Naive B cell (primary cell): ENCODE measurements around the gene OR10A6. TPM values are rescaled to one million over a fixed set of nuclear protein-coding genes. Genes with fewer than 3 reads are reported as not detected.

Experiments
- ATAC-seq, 2 donors: fragments of 150-1000 bp; cut with Tn5 transposase; 2 replicates each; pipeline ENCODE4 v1.10.0; 2021; ENCODE audit warnings: low read depth in 2 of 2, mild to moderate bottlenecking in 2 of 2, moderate library complexity in 2 of 2
- DNase-seq: peaks from one replicate; pipeline ENCODE4 v3.0.0; 2022
- H3K27ac Mint-ChIP-seq, 6 donors: one replicate each; pipeline ENCODE4 v1.8.0; 2020 to 2022; ENCODE audit warnings: mild to moderate bottlenecking in 6 of 6, mixed read lengths in 6 of 6, moderate library complexity in 5 of 6, inconsistent platforms in 2 of 6
- H3K27me3 Mint-ChIP-seq, 3 donors: one replicate each; pipeline ENCODE4 v1.8.0; 2021 to 2022; ENCODE audit warnings: mixed read lengths in 3 of 3, mild to moderate bottlenecking in 1 of 3
- H3K36me3 Mint-ChIP-seq, 2 donors: one replicate each; pipeline ENCODE4 v1.8.0; 2020 to 2022; ENCODE audit warnings: mixed read lengths in 2 of 2, inconsistent platforms in 1 of 2, mild to moderate bottlenecking in 1 of 2
- H3K4me1 Mint-ChIP-seq, 3 donors: one replicate each; pipeline ENCODE4 v1.8.0; 2020 to 2022; ENCODE audit warnings: mixed read lengths in 3 of 3, inconsistent platforms in 1 of 3, mild to moderate bottlenecking in 1 of 3, moderate library complexity in 1 of 3
- H3K4me3 Mint-ChIP-seq, 8 donors: one replicate each; pipeline ENCODE4 v1.8.0; 2020 to 2022; ENCODE audit warnings: mild to moderate bottlenecking in 8 of 8, mixed read lengths in 8 of 8, moderate library complexity in 8 of 8, inconsistent platforms in 2 of 8
- H3K9me3 Mint-ChIP-seq, 7 donors: one replicate each; pipeline ENCODE4 v1.8.0; 2020 to 2022; ENCODE audit warnings: mixed read lengths in 7 of 7, mild to moderate bottlenecking in 5 of 7, inconsistent platforms in 2 of 7, moderate library complexity in 1 of 7
- polyA plus RNA-seq, 6 donors: library from polyadenylated mRNA; unstranded; fragments of 300-500 nt; fragmentation: Illumina TruSeq; gene quantifications; one replicate each; pipeline ENCODE4 v1.2.3, GENCODE V29; 2021; ENCODE audit warnings: low read depth in 6 of 6

The OR10A6 gene
- polyA plus RNA-seq, 6 donors from 2014 or later, result not detected

DNA sequence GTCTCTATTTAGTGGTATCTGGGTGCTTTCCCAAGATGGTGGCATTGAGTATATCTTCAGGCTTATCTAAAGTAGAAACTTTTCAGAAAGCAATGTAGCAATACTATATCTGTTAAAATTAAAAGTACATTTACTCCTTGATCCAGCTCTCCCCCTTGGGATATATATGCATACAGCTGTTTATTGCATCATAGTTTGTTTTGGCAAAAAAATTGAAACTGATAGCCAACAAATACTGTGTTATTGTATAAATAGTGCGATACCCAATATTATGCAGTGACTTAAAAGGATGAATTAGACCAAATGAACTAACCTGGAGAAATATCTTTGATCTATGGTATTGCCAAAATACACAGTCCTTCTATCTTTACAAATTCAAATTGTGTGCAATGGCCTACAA lies 18.9 kb upstream of the OR10A6 start:
- Mint-ChIP-seq H3K9me3 (peaks cover 0 to 5% (median under 1%) of the 10 kb centered on the region in 7 donors), H3K4me3 (no peak overlapping the region)
- ATAC-seq, result no peak

DNA sequence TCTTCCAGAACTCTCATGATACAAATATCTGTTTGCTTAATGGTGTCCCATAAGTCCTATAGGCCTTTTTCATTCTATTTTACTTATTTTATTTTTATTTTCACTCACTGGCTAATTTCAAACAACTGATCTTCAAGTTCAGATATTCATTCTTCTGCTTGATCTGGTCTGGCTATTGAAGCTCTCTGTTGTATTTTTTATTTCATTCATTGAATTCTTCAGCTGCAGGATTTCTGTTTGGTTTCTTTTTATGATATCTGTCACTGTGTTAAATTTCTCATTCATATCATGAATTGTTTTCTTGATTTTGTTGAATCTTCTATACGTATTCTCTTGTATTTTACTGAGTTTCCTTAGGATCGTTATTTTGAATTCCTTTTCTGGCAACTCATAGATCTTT lies 13.1 kb upstream of the OR10A6 start:
- H3K27ac Mint-ChIP-seq, result no peak overlapping the region
- ATAC-seq (no peak), DNase-seq (no peak)
- peaks cover 17 to 50% (median 49%) of the 10 kb centered on the region in 3 donors for H3K27me3 Mint-ChIP-seq
- peaks cover 9 to 39% (median 27%) of the 10 kb centered on the region in 7 donors for H3K9me3 Mint-ChIP-seq
- H3K4me3 Mint-ChIP-seq, result no peak overlapping the region
- peaks cover 0 to 7% of the 10 kb centered on the region in 2 donors for H3K36me3 Mint-ChIP-seq
- no peaks in the 10 kb centered on the region for H3K4me1 Mint-ChIP-seq

More for the DNA sequence above, 18.9 kb upstream of the OR10A6 start:
- no peak overlapping the region for H3K27ac Mint-ChIP-seq
- no peaks in the 10 kb centered on the region for H3K4me1 Mint-ChIP-seq
- peaks cover 34 to 47% (median 38%) of the 10 kb centered on the region in 3 donors for H3K27me3 Mint-ChIP-seq
- DNase-seq, result no peak
- no peaks in the 10 kb centered on the region for H3K36me3 Mint-ChIP-seq

DNA sequence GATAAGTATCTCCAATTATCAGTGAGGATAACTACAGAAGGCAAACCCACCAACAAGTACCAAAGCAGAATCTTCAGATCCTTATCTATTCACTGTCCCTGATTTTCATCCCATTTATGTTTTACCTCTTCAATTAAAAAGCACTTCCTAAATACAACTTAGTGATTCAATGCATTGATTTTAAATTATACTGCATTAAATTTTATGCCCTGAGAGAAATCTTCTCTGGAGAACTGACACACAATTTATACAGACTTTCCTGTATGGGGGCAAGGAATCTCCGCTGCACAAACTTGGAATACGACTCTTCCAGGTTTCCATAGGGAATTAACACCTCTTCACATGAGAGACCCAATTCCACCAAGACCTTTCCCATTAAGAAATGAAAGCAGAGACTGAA lies 10.5 kb upstream of the OR10A6 start, which contains the start of gene OR10A3:
Gene OR10A3, minus strand, starts transcription at position 101 of the 400 bp plus-strand sequence. CDS start 2,188 bp downstream, outside the sequence.
- Mint-ChIP-seq H3K27ac (no peak within 1 kb of the TSS), H3K9me3 (peaks cover 4 to 39% (median 27%) of the 10 kb centered on the region in 7 donors), H3K4me1 (no peaks in the 10 kb centered on the region), H3K27me3 (peaks cover 9 to 36% (median 30%) of the 10 kb centered on the region in 3 donors), H3K36me3 (peaks cover 0 to 7% of the 10 kb centered on the region in 2 donors), H3K4me3 (no peak within 1 kb of the TSS)
- no peak for ATAC-seq
- no peak for DNase-seq

DNA sequence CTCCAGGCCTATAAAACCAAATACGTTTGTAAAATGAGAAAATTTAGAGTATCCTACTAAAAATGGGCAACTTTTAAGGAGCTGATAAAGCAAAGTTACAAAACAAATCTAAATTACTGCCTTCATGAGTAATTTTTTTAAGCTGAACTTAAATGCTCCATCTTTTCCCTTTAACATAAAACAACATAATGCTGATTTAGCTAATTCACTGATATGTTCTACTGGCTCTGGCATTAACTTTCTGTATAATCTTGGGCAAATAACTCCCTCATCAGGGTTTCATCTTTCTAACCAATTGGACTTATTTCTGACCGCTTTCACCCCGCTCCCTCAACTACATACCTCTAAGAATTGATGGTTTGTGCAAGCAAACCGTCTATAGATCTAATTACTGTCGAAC lies 10.1 kb upstream of the OR10A6 start:
- peaks cover 0 to 7% of the 10 kb centered on the region in 2 donors for H3K36me3 Mint-ChIP-seq
- H3K4me1 Mint-ChIP-seq, result no peaks in the 10 kb centered on the region
- H3K9me3 Mint-ChIP-seq, result peaks cover 4 to 39% (median 29%) of the 10 kb centered on the region in 7 donors
- no peak overlapping the region for H3K27ac Mint-ChIP-seq
- peaks cover 9 to 36% (median 25%) of the 10 kb centered on the region in 3 donors for H3K27me3 Mint-ChIP-seq
- no peak overlapping the region for H3K4me3 Mint-ChIP-seq
- DNase-seq (no peak), ATAC-seq (no peak)

DNA sequence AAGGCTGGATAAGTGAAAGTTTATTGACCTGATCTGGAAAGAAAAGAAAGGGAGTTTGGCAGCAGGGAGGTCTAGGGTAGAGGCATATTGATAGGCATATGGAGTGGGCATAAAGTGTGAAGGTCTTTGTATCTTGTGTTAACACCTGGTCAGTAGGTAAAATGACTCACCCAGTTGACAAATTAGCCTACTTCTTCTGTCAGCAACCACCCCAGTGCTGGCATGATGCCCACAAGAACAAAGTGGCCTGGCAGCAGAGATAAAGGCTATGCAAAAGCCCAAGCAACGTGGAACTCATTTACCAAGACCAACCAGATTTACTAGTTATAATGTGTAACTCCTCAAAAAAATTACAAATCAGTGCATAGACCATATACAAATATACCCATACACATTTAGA lies 5.5 kb upstream of the OR10A6 start:
- no peak for ATAC-seq
- H3K27me3 Mint-ChIP-seq, result peaks cover 15 to 52% (median 43%) of the 10 kb centered on the region in 3 donors
- peaks cover under 1 to 13% (median 6%) of the 10 kb centered on the region in 7 donors for H3K9me3 Mint-ChIP-seq

DNA sequence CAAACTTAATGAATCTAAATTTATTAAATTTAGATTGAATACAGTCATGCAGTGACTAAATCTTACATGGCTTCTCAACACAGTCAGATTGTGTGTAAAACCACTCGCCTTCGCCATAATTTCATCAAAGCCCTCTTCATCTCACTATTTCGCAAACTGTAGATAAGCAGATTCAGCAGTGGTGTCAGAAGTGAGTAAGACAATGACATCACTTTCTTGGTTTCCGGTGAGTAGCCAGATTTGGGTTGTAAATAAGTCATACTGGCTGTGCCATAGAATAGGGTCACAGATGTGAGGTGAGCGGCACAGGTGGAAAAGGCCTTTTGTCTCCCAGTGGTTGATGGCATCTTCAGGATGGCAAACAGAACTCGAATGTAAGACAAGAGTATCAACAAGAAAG lies 3.4 kb downstream of the OR10A6 start:
- Mint-ChIP-seq H3K9me3 (peaks cover 0 to 21% (median 6%) of the 10 kb centered on the region in 7 donors), H3K36me3 (peaks cover 0 to 7% of the 10 kb centered on the region in 2 donors), H3K27me3 (peaks cover 31 to 52% (median 42%) of the 10 kb centered on the region in 3 donors), H3K27ac (no peak overlapping the region), H3K4me3 (no peak overlapping the region), H3K4me1 (no peaks in the 10 kb centered on the region)
- ATAC-seq (no peak), DNase-seq (no peak)

More for the DNA sequence above, 5.5 kb upstream of the OR10A6 start:
- no peak overlapping the region for H3K4me3 Mint-ChIP-seq
- no peaks in the 10 kb centered on the region for H3K36me3 Mint-ChIP-seq
- peaks cover 0 to 5% (median 0%) of the 10 kb centered on the region in 3 donors for H3K4me1 Mint-ChIP-seq
- DNase-seq, result no peak
- H3K27ac Mint-ChIP-seq, result no peak overlapping the region

DNA sequence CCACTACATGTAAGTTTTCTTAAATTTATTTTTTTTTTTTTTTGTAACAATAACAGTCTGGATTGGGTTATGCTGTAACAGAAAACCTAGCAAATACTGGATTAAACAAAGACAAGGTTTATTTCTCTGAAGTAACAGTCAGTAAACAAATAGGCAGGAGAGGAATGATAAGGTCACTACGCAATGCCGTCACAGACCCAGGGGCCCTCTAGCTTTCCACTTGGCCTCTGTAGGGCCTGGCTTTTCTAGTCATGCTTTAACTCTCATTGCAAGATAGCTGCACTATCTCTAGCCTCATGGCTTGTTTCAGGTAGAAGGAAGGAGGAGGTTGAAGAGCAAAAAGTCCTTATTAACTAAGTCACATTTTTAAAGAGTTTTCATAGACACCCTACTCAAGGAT lies 6.5 kb downstream of the OR10A6 start:
- H3K4me1 Mint-ChIP-seq, result no peaks in the 10 kb centered on the region
- no peak overlapping the region for H3K4me3 Mint-ChIP-seq
- no peak overlapping the region for H3K27ac Mint-ChIP-seq
- no peak for DNase-seq
- H3K36me3 Mint-ChIP-seq, result peaks cover 0 to 7% of the 10 kb centered on the region in 2 donors
- peaks cover 12 to 22% (median 17%) of the 10 kb centered on the region in 3 donors for H3K27me3 Mint-ChIP-seq
- ATAC-seq, result no peak
- peaks cover 0 to 13% (median 5%) of the 10 kb centered on the region in 7 donors for H3K9me3 Mint-ChIP-seq

DNA sequence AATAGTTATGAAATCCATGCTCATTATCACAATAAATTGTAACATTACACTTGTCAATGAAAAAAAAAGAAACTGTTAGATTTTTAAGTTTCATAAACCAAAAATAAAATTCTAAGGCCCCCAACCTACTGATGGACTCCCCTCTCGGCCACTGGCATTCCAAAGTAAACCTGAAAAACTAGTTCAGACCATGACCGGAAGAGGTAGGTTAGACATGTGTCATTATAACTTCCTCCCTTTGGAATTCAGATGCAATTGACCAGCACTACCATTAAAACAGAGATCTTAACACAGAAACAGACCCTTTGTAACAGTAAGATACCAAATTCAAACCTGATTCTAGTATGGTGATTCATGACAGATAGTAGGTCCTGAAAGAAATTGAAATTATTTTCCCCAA lies 12.9 kb downstream of the OR10A6 start:
- H3K9me3 Mint-ChIP-seq, result peaks cover 0 to 10% (median 0%) of the 10 kb centered on the region in 7 donors
- H3K4me1 Mint-ChIP-seq, result no peaks in the 10 kb centered on the region
- no peak overlapping the region for H3K4me3 Mint-ChIP-seq
- no peak for DNase-seq
- H3K27ac Mint-ChIP-seq, result no peak overlapping the region
- H3K27me3 Mint-ChIP-seq, result peaks cover 10 to 27% (median 17%) of the 10 kb centered on the region in 3 donors
- H3K36me3 Mint-ChIP-seq, result no peaks in the 10 kb centered on the region
- ATAC-seq, result no peak

DNA sequence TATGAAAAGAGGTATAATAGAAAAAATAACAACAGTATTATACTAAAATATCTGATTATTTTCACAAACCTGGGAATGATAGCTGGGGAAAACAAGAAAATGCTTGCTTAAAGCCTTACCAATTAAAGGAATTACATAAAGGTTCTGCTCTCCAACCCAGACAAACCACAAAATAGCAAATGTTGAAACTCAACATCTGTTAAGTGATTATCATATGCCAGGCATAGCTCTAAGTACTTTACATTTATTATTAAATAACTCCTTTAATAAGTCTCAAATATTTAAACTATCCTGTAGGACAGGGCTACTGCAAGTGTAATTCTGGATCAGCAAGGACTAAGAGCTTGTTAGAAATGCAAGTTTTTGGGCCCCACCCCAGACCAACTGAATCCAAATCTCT lies 20.1 kb downstream of the OR10A6 start:
- H3K4me3 Mint-ChIP-seq, result no peak overlapping the region
- H3K9me3 Mint-ChIP-seq, result no peaks in the 10 kb centered on the region
- H3K27ac Mint-ChIP-seq, result no peak overlapping the region
- no peaks in the 10 kb centered on the region for H3K4me1 Mint-ChIP-seq
- ATAC-seq (no peak), DNase-seq (no peak)
- no peaks in the 10 kb centered on the region for H3K36me3 Mint-ChIP-seq
- H3K27me3 Mint-ChIP-seq, result peaks cover 26 to 42% (median 37%) of the 10 kb centered on the region in 3 donors

DNA sequence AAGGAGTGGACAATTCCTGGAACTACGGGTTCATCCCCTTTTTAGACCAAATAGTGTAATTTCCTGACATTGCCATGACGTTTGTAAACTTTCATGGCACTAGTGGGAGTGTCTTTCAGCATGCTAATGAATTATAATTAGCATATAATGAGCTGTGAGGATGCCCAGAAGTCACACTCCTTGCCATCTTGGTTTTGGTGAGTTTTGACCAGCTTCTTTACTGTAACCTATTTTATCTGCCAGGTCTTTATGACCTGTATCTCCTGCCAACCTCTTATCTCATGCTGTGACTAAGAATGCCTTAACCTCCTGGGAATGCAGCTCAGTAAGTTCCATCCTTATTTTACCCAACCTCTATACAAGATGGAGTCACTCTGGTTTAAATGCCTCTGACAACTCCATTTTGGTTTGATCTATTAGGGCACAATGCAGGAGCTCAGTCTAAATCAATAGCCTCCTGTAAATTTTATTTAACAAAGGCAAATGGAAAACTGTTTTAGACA lies 20.7 kb downstream of the OR10A6 start:
- H3K36me3 Mint-ChIP-seq, result no peaks in the 10 kb centered on the region

DNA sequence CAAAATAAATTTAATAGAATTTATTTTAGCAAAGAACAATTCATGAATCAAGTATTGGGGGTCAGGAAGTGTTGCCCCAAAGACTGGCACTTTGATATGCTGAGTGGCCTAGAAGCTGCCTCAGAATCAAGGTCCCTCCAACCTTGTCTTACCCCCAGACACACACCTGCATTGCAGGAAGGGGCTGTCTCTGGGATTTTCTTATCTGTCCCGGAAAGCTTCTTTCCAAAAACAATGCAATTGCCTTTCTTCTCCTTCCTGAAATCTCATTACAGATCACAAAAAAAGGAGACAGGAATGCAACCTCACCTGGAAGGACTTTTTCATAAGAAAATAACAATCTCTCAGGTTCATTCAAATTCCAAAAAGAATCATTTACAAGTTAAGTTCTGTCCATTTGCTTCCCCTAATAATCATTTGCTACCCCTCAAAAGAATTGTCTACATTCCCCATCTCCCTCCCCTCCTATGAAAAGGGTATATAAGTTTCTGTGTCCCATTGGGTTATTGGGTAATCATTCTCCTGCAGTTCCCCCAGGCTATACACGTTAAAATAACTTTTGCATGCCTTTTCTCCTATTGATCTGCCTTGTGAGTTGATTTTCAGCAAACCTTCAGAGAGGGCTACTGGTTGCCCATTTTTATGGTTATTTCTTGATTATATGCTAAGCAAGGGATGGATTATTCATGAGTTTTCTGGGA lies 21.3 kb downstream of the OR10A6 start:
- no peak overlapping the region for H3K4me3 Mint-ChIP-seq
- H3K9me3 Mint-ChIP-seq, result no peaks in the 10 kb centered on the region
- DNase-seq, result no peak
- ATAC-seq, result no peak
- no peaks in the 10 kb centered on the region for H3K4me1 Mint-ChIP-seq
- H3K36me3 Mint-ChIP-seq, result no peaks in the 10 kb centered on the region
- H3K27me3 Mint-ChIP-seq, result peaks cover 27 to 47% (median 43%) of the 10 kb centered on the region in 3 donors
- H3K27ac Mint-ChIP-seq, result no peak overlapping the region

More for the DNA sequence above, 20.7 kb downstream of the OR10A6 start:
- Mint-ChIP-seq H3K9me3 (no peaks in the 10 kb centered on the region), H3K4me3 (no peak overlapping the region), H3K27ac (no peak overlapping the region), H3K27me3 (peaks cover 27 to 48% (median 41%) of the 10 kb centered on the region in 3 donors), H3K4me1 (no peaks in the 10 kb centered on the region)
- no peak for DNase-seq
- no peak for ATAC-seq

DNA sequence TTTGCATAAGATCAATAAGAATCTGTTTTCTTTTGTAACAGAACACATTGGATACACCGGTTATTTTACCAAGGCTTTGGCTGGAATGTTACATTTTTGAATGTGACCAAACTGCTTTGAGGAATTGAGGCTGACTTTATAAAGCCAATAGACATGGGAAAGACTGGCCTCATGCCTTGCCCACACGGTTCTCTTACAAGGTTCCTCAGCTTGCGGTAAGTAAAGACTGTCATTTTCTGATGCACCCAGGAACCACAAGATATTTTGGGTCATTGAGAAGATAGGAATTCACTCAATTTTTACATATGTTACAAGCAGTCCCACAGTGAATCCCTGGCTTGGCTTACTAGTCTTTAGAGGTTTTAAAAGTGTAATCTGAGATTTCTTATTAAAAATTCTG lies 23.9 kb downstream of the OR10A6 start:
- no peak overlapping the region for H3K27ac Mint-ChIP-seq
- no peak for DNase-seq
- H3K9me3 Mint-ChIP-seq, result peaks cover 0 to 2% (median 0%) of the 10 kb centered on the region in 7 donors
- H3K4me3 Mint-ChIP-seq, result no peak overlapping the region
- peaks cover 31 to 68% (median 55%) of the 10 kb centered on the region in 3 donors for H3K27me3 Mint-ChIP-seq
- H3K4me1 Mint-ChIP-seq, result no peaks in the 10 kb centered on the region
- ATAC-seq, result no peak
- H3K36me3 Mint-ChIP-seq, result no peaks in the 10 kb centered on the region

DNA sequence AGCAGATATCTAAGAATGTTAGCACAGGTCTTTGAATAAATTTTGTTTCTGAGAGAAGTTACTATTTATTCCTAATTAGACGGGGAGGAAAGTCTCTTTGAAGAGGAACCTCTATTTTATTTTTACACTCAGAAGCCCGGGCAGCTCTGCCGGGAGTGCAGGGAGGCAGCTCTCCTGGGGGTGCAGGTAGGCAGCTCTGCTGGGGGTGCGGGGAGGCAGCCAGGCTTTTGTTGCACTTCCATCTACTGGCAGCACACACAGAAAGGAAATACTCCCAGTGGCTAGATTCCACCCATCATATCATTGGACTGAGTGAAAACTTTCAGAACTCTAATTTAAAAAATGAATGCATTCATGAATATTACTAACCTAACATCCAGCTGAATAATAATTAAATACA lies 24.6 kb downstream of the OR10A6 start:
- DNase-seq (no peak), ATAC-seq (no peak)
- Mint-ChIP-seq H3K9me3 (peaks cover 0 to 2% (median 0%) of the 10 kb centered on the region in 7 donors), H3K27ac (no peak overlapping the region), H3K4me3 (no peak overlapping the region), H3K36me3 (no peaks in the 10 kb centered on the region), H3K4me1 (no peaks in the 10 kb centered on the region), H3K27me3 (peaks cover 35 to 68% (median 51%) of the 10 kb centered on the region in 3 donors)

DNA sequence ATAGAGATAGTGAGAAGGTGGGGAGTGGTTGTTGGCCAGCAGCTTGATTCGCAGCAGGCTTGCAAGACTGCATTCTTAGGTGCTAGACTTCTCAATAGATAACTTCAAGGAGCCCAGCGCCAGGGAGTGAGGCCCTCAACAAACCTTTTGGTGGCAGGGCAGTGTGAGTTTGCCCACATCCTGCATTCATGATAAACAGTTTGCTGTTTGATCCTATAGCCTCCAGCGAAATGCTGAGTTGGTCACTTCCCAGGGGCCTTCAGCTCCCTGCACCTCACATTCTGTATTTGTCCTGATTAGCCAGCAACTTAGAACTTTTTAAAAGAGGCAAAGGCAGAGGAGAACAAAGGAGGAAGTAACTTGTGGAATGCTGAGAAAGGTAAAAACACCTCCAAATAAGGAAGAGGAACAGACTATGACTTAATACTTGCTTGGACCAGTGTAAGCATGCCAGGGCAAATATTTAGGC lies 25.1 kb downstream of the OR10A6 start:
- no peaks in the 10 kb centered on the region for H3K4me1 Mint-ChIP-seq
- peaks cover 35 to 72% (median 53%) of the 10 kb centered on the region in 3 donors for H3K27me3 Mint-ChIP-seq
- H3K36me3 Mint-ChIP-seq, result no peaks in the 10 kb centered on the region
- DNase-seq (no peak), ATAC-seq (no peak)
- peaks cover 0 to 2% (median 0%) of the 10 kb centered on the region in 7 donors for H3K9me3 Mint-ChIP-seq
- no peak overlapping the region for H3K27ac Mint-ChIP-seq
- no peak overlapping the region for H3K4me3 Mint-ChIP-seq
